Upper lobe of left lung (tissue), 4 donors: ENCODE results near the gene INTS2.

Experiments
- POLR2AphosphoS5 ChIP-seq, 2 donors: sonication (generic); formaldehyde crosslinking; IDR thresholded peaks; one replicate each; pipeline ENCODE4 v1.5.1; 2017; ENCODE audit warnings: antibody characterized with exemption in 2 of 2
- TF ChIP-seq, protein P1 (sequence below), 6 experiments: fragments of 450-650 bp in 4 of 6; fragments of 200-600 bp in 2 of 6; sonication (generic) in 2 of 6; IDR thresholded peaks; one replicate each; pipeline ENCODE4 v1.5.1; 2016 to 2019; ENCODE audit warnings: antibody characterized with exemption in 6 of 6

DNA sequence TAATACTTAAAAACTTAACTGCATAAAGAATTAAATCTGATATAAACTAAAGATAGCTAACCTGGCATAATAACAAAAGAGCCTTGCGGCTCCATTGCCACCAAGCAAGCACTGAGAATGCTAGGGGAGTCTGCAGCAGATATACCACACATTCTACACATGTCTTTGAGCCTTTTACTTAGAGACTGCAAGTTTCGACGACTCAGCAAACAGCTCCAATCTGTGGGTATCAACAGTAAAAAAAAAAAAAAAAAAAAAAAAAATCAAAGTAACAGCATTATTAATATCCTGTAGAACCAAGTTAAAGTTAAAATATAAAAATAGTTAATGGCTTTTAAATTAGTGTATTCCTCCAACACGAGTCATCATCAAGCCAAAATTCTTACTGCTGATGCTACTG is 27.8 kb upstream of the INTS2 start:
- TF ChIP-seq POLR2AphosphoS5 (IDR thresholded peaks at IDR 0.05): no peak
- TF ChIP-seq, protein P1, sequence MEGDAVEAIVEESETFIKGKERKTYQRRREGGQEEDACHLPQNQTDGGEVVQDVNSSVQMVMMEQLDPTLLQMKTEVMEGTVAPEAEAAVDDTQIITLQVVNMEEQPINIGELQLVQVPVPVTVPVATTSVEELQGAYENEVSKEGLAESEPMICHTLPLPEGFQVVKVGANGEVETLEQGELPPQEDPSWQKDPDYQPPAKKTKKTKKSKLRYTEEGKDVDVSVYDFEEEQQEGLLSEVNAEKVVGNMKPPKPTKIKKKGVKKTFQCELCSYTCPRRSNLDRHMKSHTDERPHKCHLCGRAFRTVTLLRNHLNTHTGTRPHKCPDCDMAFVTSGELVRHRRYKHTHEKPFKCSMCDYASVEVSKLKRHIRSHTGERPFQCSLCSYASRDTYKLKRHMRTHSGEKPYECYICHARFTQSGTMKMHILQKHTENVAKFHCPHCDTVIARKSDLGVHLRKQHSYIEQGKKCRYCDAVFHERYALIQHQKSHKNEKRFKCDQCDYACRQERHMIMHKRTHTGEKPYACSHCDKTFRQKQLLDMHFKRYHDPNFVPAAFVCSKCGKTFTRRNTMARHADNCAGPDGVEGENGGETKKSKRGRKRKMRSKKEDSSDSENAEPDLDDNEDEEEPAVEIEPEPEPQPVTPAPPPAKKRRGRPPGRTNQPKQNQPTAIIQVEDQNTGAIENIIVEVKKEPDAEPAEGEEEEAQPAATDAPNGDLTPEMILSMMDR (IDR thresholded peaks at IDR 0.05): no peak
